Ishikawa (cell line): ENCODE results near the gene CLECL1.

Source experiments
- NFIC ChIP-seq: IDR thresholded peaks from 2 replicates; pipeline ENCODE4 v1.6.1; 2012
- RAD21 ChIP-seq: IDR thresholded peaks from 2 replicates; pipeline ENCODE4 v1.6.1; 2012; ENCODE audit warnings: low read depth

DNA sequence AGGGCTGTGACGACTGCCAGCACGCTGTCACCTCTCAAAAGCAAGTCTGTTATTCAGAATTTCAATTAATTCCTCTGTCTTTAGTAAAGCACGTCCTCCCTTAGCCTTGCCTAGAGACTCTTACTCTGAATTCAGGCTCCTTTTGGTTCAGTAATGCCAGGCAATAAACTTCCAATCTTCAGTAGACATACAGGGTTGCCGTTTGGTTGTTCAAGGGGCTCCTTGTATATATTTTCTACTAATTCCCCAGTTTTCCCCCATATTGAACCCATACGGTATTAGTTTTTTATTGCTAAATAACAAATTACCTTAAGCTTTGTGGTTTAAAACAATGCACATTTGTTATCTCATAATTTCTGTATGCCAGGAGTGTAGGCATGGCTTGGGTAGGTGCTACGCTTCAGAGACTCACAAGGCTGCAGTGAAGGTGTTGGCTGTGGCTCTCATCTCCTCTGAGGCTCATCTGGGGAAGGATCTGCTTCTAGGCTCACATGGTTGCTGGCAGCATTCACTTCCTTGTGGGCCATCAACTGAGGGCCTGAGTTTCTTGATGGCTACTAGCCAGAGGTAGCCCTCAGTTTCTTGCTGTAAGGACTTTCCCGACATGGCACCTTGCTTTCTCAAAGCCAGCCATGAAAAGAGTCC lies 7.3 kb upstream of the CLECL1 start:
- TF ChIP-seq RAD21 (no peak), NFIC (peak; percentile 11; the same call in 1 of the 2 replicates)
